Keratinocyte (primary cell): ENCODE data around the gene DISC1.

Source experiments
- CTCF ChIP-seq, 3 experiments: IDR thresholded peaks in 1 of 3; conservative IDR thresholded peaks in 1 of 3; optimal IDR thresholded peaks in 1 of 3; 2 replicates in 2 of 3; 3 replicates in 1 of 3; pipeline versions ENCODE3 to v1.5.1; 2011; ENCODE audit warnings: low read length in 3 of 3, mild to moderate bottlenecking in 3 of 3, moderate library complexity in 2 of 3, control low read depth in 1 of 3, inconsistent platforms in 1 of 3; ENCODE audit not compliant: insufficient read depth in 2 of 3; ENCODE audit errors: extremely low read depth in 1 of 3
- EZH2 ChIP-seq: IDR thresholded peaks from one replicate; pipeline ENCODE4 v1.6.1; 2012; ENCODE audit warnings: inconsistent platforms, mild to moderate bottlenecking, low read length, moderate library complexity

- TF ChIP-seq CTCF (optimal IDR thresholded peaks at IDR 0.05 in 1 of 3, IDR thresholded peaks at IDR 0.05 in 1 of 3, conservative IDR thresholded peaks at IDR 0.05 in 1 of 3; ENCODE audit: extremely low read depth in 1 of 3, insufficient read depth in 2 of 3, low read length in 3 of 3) = no peak
- TF ChIP-seq EZH2 = no peak
Observed at GRCh38 chr1:231686384-231686783, 59.8 kb downstream of the DISC1 start.
